SH-SY5Y (cell line): ENCODE data around the gene CETP.

Experiments
- GATA2 ChIP-seq: IDR thresholded peaks from 2 replicates; pipeline ENCODE4 v1.6.1; 2011; ENCODE audit warnings: mild to moderate bottlenecking, low read depth, low read length
- GATA3 ChIP-seq: IDR thresholded peaks from 2 replicates; pipeline ENCODE4 v1.6.1; 2011; ENCODE audit warnings: low read depth, mild to moderate bottlenecking, low read length, moderate library complexity

CETP gene

DNA sequence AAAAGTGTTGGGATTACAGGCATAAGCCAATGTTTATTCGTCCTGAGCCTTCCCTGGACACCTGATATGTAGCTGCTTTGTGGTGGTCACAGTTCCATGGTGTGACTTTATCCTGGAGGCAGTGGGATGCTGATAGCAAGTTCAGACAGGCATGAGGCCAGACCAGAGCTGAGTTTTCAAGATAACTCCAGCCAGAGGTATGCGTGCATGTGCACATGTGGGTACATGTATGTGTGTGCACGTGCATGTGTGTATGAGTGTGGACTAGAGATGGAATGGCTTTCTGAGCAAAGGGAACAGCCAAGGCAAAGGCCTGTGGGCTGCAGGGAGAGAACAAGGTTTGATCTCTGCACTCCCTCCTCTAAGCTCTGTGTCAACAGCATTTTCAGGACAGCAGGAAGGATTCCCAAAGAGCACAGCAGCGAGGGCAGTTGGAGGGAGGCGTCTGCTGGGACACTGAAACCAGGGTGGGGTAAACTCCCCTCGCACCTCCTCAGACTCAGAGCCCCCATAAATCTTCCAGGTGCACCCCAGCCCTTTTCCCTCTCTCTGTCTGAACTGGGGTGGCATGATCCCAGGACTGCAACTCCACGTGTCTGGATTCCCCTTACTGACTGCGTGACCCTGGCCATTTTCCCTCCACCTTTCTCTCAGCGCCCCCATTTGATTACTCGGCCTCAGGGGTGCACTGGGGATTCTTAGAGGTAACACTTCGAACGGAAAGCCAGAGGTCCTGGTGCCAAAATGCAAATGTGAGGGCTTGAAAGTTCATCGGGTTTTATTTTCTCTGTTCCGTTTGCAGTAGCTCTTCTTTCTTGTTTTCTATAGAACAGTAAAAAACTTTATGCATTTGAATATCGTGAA lies 42.9 kb downstream of the CETP start:
- TF ChIP-seq GATA2 (no peak), GATA3 (no peak)

DNA sequence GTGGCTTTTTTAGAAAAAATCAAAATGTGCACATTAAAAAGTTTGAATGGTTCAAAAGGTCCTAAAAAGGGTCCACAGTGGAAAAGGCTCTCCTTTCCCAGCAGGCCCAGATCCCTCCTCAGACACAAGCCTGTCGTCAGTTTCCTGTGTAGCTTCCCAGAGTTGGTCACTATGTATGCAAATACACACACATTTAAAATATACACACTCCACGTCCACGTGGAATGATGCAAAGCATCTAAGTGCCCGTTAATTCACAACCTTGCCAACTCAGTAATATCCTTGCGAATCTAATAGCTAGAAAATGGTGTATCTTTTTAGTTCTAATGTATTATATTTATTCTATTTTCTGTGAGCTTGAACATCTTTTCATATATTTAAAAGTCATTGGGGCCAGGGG lies 45.3 kb downstream of the CETP start:
- no peak for TF ChIP-seq GATA3
- no peak for TF ChIP-seq GATA2

- TF ChIP-seq GATA3 (no peak), GATA2 (no peak)
Observed at GRCh38 chr16:57007530-57007929, 45.8 kb downstream of the CETP start.

DNA sequence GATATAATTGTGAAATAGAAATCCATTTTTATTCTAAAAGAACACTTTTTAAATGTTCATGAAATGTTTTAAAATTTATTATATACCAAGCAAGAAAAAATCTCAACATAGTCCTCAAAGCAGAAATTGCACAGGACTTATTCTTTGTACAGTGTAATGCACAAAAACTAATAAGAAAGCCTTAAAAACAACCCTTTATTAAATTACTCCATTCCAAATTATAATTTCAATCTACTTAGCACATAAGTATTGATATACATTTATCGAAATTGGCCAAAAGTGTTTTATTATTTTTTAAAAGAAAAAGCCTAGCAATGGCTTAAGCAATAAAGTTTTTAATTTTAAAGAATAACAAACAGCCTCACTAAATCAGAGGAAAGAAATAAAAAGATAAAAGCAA lies 46.7 kb downstream of the CETP start:
- TF ChIP-seq GATA3 = no peak
- no peak for TF ChIP-seq GATA2

DNA sequence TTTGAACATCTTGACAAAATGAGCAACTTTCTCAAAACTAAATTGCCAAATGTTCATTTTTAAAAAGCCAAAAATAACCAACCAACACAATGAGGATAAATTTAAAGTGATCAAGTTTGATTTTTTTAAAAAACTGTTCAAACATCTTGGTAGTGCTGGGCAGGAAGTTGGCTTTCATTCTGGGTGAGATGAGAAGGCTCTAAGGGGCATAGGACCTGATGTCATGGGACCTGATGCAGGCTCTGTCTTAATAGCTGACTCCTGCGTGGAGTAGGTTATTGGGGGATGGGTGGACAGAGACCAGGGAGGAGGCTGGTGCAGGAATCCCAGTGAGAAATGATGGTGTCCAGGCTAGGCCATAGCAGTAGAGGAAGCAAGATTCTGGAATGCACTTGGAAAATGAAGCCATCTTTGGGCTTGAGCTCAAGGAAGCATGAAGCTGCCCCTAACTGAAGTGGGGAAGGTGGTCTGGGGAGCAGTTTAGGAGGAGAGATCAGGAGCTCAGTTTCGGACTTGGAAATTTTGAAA lies 48.0 kb downstream of the CETP start:
- TF ChIP-seq GATA2 = no peak
- TF ChIP-seq GATA3 = no peak

- TF ChIP-seq GATA2 (no peak), GATA3 (no peak)
Observed at GRCh38 chr16:57012353-57012752, 50.6 kb downstream of the CETP start.

- TF ChIP-seq GATA3 (no peak), GATA2 (no peak)
Observed at GRCh38 chr16:57013229-57013628, 51.5 kb downstream of the CETP start.

DNA sequence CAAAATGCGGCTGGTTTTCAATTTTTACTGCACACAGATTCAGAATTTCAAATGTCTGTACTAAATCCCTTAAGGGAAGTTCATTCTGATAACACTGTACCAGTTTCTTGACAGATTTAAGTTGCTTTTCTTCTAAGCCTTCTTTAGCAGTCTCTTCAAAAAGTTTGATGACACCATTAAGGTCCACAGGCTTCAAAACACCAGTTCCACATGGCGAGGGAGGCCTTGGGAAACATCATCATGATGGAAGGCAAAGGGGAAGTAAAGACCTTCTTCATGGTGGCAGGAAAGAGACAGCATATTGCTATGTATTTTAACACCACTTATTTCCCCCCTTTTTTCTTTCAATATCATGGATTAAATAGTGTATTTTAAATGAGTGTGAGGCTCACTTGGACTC lies 52.2 kb downstream of the CETP start:
- TF ChIP-seq GATA3 (no peak), GATA2 (no peak)

GRCh38 chr16:57016301-57016700 lies 54.6 kb downstream of the CETP start:
- TF ChIP-seq GATA2 = no peak
- TF ChIP-seq GATA3 = no peak

GRCh38 chr16:57016831-57017230 lies 55.1 kb downstream of the CETP start:
- no peak for TF ChIP-seq GATA2
- no peak for TF ChIP-seq GATA3

DNA sequence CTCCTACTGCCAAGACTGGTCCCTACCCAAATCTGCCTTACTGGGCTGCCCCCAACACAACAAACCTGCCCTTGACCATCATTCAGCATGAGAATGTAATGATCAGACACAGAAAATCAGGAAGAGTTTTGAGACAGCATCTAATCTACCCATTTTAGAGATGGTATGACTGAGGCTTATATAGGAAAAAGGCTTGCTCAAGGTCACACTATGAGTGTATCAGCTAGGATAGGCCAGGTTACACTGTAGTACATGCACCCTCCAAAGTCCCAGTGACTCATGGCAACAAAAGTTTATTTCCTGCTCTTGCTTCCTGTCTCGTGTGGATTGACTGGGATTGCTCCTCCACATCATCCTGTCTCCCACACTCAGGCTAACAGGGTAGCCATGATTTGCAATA lies 55.5 kb downstream of the CETP start:
- TF ChIP-seq GATA2 (no peak), GATA3 (no peak)

- TF ChIP-seq GATA3 (no peak), GATA2 (no peak)
Observed at GRCh38 chr16:57019746-57020145, 58.0 kb downstream of the CETP start.

DNA sequence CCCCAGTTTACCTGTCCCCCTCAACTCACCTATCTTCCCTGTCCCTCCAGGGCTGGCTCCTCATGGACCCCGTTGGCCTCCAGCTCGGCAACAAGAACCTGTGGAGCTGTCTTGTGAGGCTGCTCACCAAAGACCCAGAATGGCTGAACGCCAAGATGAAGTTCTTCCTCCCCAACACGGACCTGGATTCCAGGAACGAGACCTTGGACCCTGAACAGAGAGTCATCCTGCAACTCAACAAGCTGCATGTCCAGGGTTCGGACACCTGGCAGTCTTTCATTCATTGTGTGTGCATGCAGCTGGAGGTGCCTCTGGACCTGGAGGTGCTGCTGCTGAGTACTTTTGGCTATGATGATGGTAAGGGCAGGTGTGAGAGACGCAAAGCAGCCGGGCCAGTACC lies 58.9 kb downstream of the CETP start:
- TF ChIP-seq GATA3 = no peak
- TF ChIP-seq GATA2 = no peak

- TF ChIP-seq GATA2 (no peak), GATA3 (no peak)
Observed at GRCh38 chr16:57021757-57022156, 60.0 kb downstream of the CETP start.

DNA sequence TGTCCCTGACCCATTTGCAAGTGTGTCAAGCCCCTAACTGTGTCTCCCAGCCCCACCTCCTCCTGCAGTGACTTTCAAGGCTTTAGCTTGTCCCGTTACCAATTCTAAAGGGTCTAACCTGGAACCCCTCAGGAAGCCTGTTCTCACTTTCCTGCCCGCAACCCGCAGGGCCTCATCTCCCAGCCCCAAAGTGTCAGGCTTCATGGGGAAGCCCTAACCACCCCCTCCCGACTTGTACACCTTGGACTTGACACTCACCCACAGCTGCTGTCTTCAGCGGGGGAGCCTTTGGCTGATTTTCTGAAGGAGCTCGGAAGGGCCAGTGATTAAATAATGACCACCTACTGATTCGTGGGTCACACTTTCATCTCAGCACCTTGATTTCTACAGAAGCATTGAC lies 60.7 kb downstream of the CETP start:
- no peak for TF ChIP-seq GATA3
- TF ChIP-seq GATA2 = no peak
